ENCODE measurements around the gene C3orf22. TPM values are rescaled to one million over a fixed set of nuclear protein-coding genes. Genes with fewer than 3 reads are reported as not detected.

C3orf22 gene
- total RNA-seq, 1 donor = not detected

GRCh38 chr3:126533506-126533905, 25.2 kb downstream of the C3orf22 start:
- no peak for DNase-seq (ENCODE audit: low read depth)
- no peak for TF ChIP-seq CTCF (IDR thresholded peaks at IDR 0.05; ENCODE audit: insufficient read depth, low read length)
- no peak overlapping the region for H3K4me3 ChIP-seq (ENCODE audit: low read depth, low read length)

- TF ChIP-seq CTCF (IDR thresholded peaks at IDR 0.05; ENCODE audit: insufficient read depth, low read length) = no peak
- no peak for DNase-seq (ENCODE audit: low read depth)
- H3K4me3 ChIP-seq (ENCODE audit: low read depth, low read length) = no peak overlapping the region
Measured at GRCh38 chr3:126531051-126531330, 27.7 kb downstream of the C3orf22 start.

- no peak overlapping the region for H3K4me3 ChIP-seq (ENCODE audit: low read depth, low read length)
- no peak for DNase-seq (ENCODE audit: low read depth)
- no peak for TF ChIP-seq CTCF (IDR thresholded peaks at IDR 0.05; ENCODE audit: insufficient read depth, low read length)
Measured at GRCh38 chr3:126530171-126531050, 28.3 kb downstream of the C3orf22 start.

- TF ChIP-seq CTCF (IDR thresholded peaks at IDR 0.05; ENCODE audit: insufficient read depth, low read length) = no peak
- no peak overlapping the region for H3K4me3 ChIP-seq (ENCODE audit: low read depth, low read length)
- no peak for DNase-seq (ENCODE audit: low read depth)
Measured at GRCh38 chr3:126529585-126530170, 29.1 kb downstream of the C3orf22 start.

- no peak overlapping the region for H3K4me3 ChIP-seq (ENCODE audit: low read depth, low read length)
- DNase-seq (ENCODE audit: low read depth) = peak; percentile 55
- peak; percentile 19 for TF ChIP-seq CTCF (IDR thresholded peaks at IDR 0.05; ENCODE audit: insufficient read depth, low read length)
Measured at GRCh38 chr3:126528800-126529541, 29.8 kb downstream of the C3orf22 start.

GRCh38 chr3:126528419-126528799, 30.3 kb downstream of the C3orf22 start:
- TF ChIP-seq CTCF (IDR thresholded peaks at IDR 0.05; ENCODE audit: insufficient read depth, low read length) = no peak
- H3K4me3 ChIP-seq (ENCODE audit: low read depth, low read length) = no peak overlapping the region
- no peak for DNase-seq (ENCODE audit: low read depth)
